Activated naive CD8-positive, alpha-beta T cell treated with anti-CD3 and anti-CD28 coated beads, Interleukin-2, amount 50 U/mL, for 16 hours (primary cell): ENCODE data around the gene KCNMB1.

Experiments
- DNase-seq: peaks from one replicate; pipeline ENCODE4 v3.0.0-alpha.2; 2020; ENCODE audit warnings: low read depth, low spot score

The KCNMB1 gene

GRCh38 chr5:170341545-170341944 is 47.6 kb downstream of the KCNMB1 start:
- no peak for DNase-seq

DNA sequence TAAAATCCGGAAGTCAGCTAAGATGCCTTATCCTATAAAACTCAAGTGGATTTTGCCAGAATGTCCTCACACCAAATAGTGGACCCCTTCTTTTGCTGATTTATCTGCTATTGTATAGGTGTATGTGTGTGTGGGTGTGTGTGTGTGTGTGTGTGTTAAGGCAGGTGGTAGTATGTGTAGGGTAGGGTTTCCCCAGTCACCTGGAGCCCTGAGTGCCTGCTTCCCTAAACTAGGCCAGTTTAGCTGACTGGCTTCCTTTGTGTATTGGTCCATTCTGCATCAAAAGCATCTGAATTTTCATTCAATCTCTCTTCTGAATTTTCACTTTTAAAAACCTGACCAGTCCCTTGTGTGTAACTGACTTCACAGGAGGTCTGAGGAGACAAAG is 49.4 kb downstream of the KCNMB1 start:
- DNase-seq = no peak

DNA sequence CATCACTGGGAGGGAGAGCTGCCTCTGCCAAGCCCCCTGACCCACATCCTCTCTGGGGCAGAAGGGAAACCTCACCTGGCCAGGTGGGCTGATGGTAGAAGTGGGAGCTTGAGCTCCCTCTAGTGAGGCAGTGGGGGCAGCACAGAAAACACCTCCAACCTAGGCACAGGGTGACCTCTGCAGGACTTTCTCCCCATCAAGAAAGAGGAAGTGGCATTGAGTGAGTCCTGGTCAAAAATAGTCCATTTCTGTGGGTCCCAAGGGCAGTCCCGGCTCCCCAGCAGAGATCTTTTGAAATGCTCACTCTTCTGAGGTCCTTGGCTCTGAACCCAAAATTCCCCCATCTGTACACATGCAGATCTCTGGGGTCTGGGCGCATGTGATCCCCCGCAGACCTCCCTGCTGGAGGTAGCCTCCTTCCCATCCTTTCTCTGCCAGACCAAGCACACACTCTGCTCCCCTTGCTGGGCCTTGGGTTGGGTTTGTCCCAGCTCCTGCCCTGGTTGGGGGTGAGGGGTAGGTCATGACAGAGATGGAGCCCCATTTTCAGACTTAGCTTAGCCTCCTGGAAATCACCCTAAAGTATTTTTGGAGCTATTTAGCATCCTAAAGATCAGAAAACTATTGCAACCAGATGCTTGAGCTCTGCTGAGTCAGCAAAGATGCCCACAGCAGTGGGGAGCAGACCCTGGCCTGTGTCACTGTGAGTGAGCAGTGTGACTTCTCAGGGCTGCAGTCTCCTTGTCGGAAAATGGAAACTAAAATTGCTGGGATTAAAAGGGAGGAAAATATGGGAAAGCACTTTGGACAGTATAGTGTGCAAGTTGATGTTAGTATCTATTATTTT is 50.0 kb downstream of the KCNMB1 start:
- peak; percentile 19 for DNase-seq

DNA sequence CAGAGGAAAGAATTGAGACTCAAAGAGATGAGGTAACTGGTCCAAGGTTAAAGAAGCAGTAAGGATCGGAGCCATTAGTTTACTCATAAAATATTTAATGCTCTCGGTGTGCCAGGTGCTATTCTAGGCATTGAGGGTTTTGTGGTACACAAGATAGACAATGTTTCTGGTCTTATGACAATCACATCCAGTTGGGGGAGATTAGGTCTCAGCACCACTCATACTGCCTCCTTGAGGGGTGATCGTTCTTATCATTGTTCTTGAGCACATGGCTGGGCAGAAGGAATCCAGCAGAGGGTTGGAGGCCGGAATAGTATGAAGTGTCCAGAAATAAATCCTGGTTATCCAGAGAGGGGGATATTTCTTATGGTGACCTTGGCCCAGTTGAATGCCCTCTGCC is 50.9 kb downstream of the KCNMB1 start:
- no peak for DNase-seq

- DNase-seq = no peak
Measured at GRCh38 chr5:170337045-170337733, 52.0 kb downstream of the KCNMB1 start.

DNA sequence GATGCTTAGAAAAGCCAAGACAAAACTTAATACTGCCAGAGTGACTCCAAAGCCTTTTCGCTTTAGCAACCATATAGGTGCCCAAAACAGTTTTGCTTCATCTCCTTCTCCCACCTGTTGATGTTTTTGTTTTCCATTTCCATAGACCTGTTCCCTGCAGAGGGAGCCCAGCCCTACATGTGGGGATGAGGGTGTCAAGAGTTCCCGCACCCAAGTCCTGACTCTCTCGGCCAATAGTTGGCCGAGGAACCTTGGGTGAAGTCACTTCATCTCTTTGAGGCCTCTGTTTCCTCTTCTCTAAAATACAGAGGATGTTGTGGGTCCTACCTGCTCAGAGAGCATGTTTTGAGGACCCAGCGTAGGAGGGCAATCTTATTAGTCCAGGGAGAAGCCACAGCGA is 53.1 kb downstream of the KCNMB1 start:
- no peak for DNase-seq

- no peak for DNase-seq
Measured at GRCh38 chr5:170334626-170335025, 54.5 kb downstream of the KCNMB1 start.

DNA sequence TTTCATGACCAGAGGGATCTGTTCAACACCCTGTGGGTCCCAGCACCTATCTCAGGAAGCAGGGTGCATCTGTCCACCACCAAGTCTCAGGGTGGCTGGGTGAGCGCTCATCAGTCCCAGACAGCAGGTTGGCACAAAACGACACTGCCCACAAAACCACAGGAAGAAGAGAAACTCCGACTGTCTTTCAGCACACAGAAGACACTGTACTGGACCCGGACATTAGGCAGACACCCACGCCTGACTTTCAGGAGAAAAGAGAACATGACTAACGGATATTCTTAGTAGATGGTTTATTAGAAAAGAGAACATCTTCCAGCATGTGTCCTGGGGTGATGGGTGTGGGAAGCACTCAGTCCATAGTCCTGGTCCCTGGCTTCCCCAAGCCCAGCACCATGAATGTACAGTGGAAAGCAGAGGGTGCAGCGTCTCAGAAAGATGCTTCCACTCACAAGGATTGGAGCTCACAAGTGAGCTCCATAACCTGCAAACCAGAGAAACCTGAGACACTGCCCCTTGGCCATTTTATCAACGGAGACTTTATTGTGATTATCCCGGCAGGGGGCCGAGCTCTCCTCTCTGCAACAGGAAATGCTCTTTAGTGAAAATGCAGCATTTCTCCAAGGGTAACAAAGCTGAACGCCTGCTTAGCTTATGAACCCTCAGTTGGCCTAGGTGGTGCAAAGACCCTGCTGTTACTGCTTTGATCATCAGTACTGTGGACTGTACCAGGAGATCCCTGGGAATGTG is 55.8 kb downstream of the KCNMB1 start:
- DNase-seq = peak; percentile 28

DNA sequence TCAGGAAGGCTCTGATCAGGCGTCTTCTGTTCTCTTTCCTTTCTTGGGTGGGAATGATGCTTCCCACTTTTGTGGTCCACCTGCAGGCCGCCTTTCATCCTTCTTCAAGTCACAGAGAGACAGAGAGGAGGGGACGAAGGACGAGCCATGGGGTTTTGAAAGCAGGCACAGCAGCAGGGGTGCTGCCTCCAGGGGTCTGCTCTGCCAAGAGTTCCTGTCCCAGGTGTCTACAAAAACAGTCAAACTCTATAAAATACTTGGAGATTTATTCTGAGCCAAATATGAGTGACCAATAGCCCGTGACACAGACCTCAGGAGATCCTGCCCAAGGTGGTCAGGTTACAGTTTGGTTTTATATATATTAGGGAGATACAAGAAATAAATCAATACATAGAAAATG is 57.1 kb downstream of the KCNMB1 start:
- DNase-seq = no peak

DNA sequence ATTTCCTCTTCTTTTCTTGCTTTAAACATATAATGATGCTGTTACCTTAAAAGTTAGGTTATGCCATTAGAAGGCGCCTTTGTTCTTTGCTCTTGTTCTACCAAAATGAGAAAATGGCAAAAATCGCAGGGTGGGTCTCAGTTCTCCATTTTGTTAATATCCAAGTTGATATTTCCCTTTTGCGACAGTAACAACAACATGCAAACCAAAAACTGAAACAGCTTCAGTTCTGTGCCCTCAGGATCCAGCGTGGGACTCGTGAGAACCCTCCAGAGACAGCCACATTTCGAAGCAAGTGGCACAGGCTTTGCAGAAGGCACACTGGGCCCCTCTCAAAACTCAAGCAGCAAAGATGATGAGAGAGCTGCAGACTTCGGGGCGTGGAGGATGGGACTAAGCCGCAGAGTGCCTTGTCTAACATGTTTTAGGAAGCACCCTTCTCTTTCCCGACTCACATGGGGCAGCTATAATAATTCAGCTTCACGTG is 58.6 kb downstream of the KCNMB1 start:
- no peak for DNase-seq

- no peak for DNase-seq
Measured at GRCh38 chr5:170329524-170329923, 59.6 kb downstream of the KCNMB1 start.

- no peak for DNase-seq
Measured at GRCh38 chr5:170327829-170328228, 61.3 kb downstream of the KCNMB1 start.

DNA sequence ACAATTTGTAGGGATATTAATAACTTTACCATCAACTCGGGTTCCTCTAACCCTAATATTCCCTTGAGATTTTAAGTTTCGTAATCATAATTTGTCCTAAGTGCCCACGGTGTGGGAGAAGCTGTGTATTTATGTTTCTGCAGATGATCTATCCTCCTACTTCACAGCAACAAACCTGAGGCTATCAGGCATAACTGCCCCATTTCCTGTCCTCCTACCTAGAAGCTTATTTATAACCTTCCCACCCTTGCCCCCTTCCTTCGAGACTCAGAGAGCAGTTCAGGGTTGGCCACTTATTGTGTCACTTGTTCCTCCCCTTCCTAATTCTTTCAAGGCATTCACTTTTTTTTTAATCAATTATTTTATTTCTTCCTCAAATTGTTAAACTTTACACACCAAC is 62.0 kb downstream of the KCNMB1 start:
- DNase-seq = no peak
